Esophagus squamous epithelium (tissue), 4 donors: ENCODE measurements around the gene CHCHD3.

Experiments
- CTCF ChIP-seq, 6 experiments: fragments of 450-650 bp in 4 of 6; fragments of 200-600 bp in 2 of 6; sonication (generic) in 2 of 6; IDR thresholded peaks; one replicate each; pipeline ENCODE4 v1.5.1; 2016 to 2019; ENCODE audit warnings: antibody characterized with exemption in 6 of 6, mild to moderate bottlenecking in 4 of 6, moderate library complexity in 4 of 6
- POLR2A ChIP-seq, 4 donors: fragments of 450-650 bp; IDR thresholded peaks; one replicate each; pipeline ENCODE4 v1.6.1; 2017; ENCODE audit warnings: antibody characterized with exemption in 4 of 4, mild to moderate bottlenecking in 4 of 4, moderate library complexity in 3 of 4

GRCh38 chr7:133102276-133103060 is 20.6 kb upstream of the CHCHD3 start:
- TF ChIP-seq CTCF (IDR thresholded peaks at IDR 0.05) = no peak
- no peak for TF ChIP-seq POLR2A (IDR thresholded peaks at IDR 0.05)
